HT1080 (cell line): Measurements from ENCODE around the gene KLHL21. TPM values are rescaled to one million over a fixed set of nuclear protein-coding genes. Genes with fewer than 3 reads are reported as not detected.
"Not testable (repeated sequence)": the region's sequence is repeated elsewhere in the genome, so short reads cannot be mapped to it uniquely, and the experiment has no call there.

ENCODE experiments used
- DNase-seq: peaks from one replicate; pipeline ENCODE4 v3.0.0-alpha.2; 2015; ENCODE audit warnings: low read depth
- total RNA-seq: library from RNA; depleted of rRNA; stranded (reverse); fragments of >200 nt; shearing (Covaris generic); gene quantifications from 2 replicates; pipeline ENCODE4 v1.2.3, GENCODE V29; 2014

KLHL21 gene
- total RNA-seq, 1 experiment from 2014 or later = 34.4 TPM

GRCh38 chr1:6600410-6601048 lies 2.1 kb downstream of the KLHL21 start:
- DNase-seq = no peak

GRCh38 chr1:6599991-6600390 lies 2.7 kb downstream of the KLHL21 start:
- DNase-seq = not testable (repeated sequence)

GRCh38 chr1:6599141-6599975 lies 3.3 kb downstream of the KLHL21 start:
- no peak for DNase-seq

GRCh38 chr1:6597777-6598131 lies 4.9 kb downstream of the KLHL21 start:
- DNase-seq = no peak

- DNase-seq = no peak
Observed at GRCh38 chr1:6596886-6597776, 5.5 kb downstream of the KLHL21 start.

GRCh38 chr1:6596351-6596750 lies 6.3 kb downstream of the KLHL21 start:
- DNase-seq = no peak

GRCh38 chr1:6594977-6595740 lies 7.5 kb downstream of the KLHL21 start:
- DNase-seq = no peak

GRCh38 chr1:6593810-6594209 lies 8.9 kb downstream of the KLHL21 start:
- DNase-seq = no peak

GRCh38 chr1:6592865-6593593 lies 9.6 kb downstream of the KLHL21 start:
- no peak for DNase-seq

- DNase-seq = no peak
Observed at GRCh38 chr1:6592441-6592840, 10.2 kb downstream of the KLHL21 start.

GRCh38 chr1:6591644-6592043 lies 11.0 kb downstream of the KLHL21 start:
- DNase-seq = no peak

- no peak for DNase-seq
Observed at GRCh38 chr1:6591222-6591621, 11.4 kb downstream of the KLHL21 start.

- no peak for DNase-seq
Observed at GRCh38 chr1:6590046-6590445, 12.6 kb downstream of the KLHL21 start.

- DNase-seq = no peak
Observed at GRCh38 chr1:6588893-6589520, 13.7 kb downstream of the KLHL21 start.

- no peak for DNase-seq
Observed at GRCh38 chr1:6588128-6588892, 14.4 kb downstream of the KLHL21 start.

GRCh38 chr1:6587261-6588005 lies 15.2 kb downstream of the KLHL21 start:
- DNase-seq = peak; percentile 28

- no peak for DNase-seq
Observed at GRCh38 chr1:6586404-6586816, 16.3 kb downstream of the KLHL21 start.

GRCh38 chr1:6585841-6586240 lies 16.8 kb downstream of the KLHL21 start:
- DNase-seq = no peak
